Suprapubic skin (tissue), 4 donors: ENCODE data around the gene RBMS1.

Experiments used
- POLR2A ChIP-seq, 2 donors: fragments of 450-650 bp; IDR thresholded peaks; one replicate each; pipeline ENCODE4 v1.6.1; 2017; ENCODE audit warnings: antibody characterized with exemption in 2 of 2, mild to moderate bottlenecking in 2 of 2, moderate library complexity in 2 of 2
- POLR2AphosphoS5 ChIP-seq, 3 donors: sonication (generic); formaldehyde crosslinking; IDR thresholded peaks; one replicate each; pipeline ENCODE4 v1.6.1; 2017; ENCODE audit warnings: antibody characterized with exemption in 3 of 3
- TF ChIP-seq, protein P1 (sequence below), 2 donors: fragments of 200-600 bp in 1 of 2; fragments of 450-650 bp in 1 of 2; sonication (generic) in 1 of 2; IDR thresholded peaks; one replicate each; pipeline ENCODE4 v1.5.1; 2016 to 2019; ENCODE audit warnings: antibody characterized with exemption in 2 of 2, mild to moderate bottlenecking in 1 of 2, moderate library complexity in 1 of 2

DNA sequence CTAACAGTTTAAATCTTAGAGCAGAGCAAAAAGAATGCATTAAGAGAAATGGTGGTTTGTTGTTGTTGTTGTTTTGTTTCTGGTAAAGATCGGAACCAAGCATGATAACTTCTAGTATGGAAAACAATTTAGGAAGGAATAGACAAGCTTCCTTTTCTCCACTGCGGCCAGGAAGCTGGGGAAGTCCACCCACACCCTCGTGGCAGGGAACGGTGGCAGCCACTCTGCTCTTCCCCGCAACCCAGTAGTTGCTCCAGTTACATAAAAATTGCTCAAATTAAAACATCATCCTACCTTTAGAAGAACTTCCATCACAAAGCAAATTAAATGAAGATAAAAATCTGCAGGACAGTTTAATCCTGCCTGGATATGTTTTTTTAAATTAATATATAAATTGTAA lies 113.0 kb downstream of the RBMS1 start:
- TF ChIP-seq, protein P1, sequence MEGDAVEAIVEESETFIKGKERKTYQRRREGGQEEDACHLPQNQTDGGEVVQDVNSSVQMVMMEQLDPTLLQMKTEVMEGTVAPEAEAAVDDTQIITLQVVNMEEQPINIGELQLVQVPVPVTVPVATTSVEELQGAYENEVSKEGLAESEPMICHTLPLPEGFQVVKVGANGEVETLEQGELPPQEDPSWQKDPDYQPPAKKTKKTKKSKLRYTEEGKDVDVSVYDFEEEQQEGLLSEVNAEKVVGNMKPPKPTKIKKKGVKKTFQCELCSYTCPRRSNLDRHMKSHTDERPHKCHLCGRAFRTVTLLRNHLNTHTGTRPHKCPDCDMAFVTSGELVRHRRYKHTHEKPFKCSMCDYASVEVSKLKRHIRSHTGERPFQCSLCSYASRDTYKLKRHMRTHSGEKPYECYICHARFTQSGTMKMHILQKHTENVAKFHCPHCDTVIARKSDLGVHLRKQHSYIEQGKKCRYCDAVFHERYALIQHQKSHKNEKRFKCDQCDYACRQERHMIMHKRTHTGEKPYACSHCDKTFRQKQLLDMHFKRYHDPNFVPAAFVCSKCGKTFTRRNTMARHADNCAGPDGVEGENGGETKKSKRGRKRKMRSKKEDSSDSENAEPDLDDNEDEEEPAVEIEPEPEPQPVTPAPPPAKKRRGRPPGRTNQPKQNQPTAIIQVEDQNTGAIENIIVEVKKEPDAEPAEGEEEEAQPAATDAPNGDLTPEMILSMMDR (IDR thresholded peaks at IDR 0.05) = no peak
- no peak for TF ChIP-seq POLR2A (IDR thresholded peaks at IDR 0.05)
- TF ChIP-seq POLR2AphosphoS5 (IDR thresholded peaks at IDR 0.05) = no peak
